ENCODE results near the gene PLEKHO2. TPM values are rescaled to one million over a fixed set of nuclear protein-coding genes. Genes with fewer than 3 reads are reported as not detected.

PLEKHO2 gene
- polyA plus RNA-seq, 3 donors = 18.1 to 21.3 (median 18.3) TPM

GRCh38 chr15:64911311-64912186 lies 69.8 kb downstream of the PLEKHO2 start, which contains the start of gene ANKDD1A:
Gene ANKDD1A, plus strand, starts transcription at chr15:64911902. Its CDS starts 29 bp downstream, at chr15:64911931.
- peak; percentile 71 for DNase-seq

GRCh38 chr15:64912379-64913325 lies 70.9 kb downstream of the PLEKHO2 start:
- no peak for DNase-seq

GRCh38 chr15:64915518-64916227 lies 74.0 kb downstream of the PLEKHO2 start:
- no peak for DNase-seq

GRCh38 chr15:64916365-64916764 lies 74.7 kb downstream of the PLEKHO2 start:
- DNase-seq = no peak

DNA sequence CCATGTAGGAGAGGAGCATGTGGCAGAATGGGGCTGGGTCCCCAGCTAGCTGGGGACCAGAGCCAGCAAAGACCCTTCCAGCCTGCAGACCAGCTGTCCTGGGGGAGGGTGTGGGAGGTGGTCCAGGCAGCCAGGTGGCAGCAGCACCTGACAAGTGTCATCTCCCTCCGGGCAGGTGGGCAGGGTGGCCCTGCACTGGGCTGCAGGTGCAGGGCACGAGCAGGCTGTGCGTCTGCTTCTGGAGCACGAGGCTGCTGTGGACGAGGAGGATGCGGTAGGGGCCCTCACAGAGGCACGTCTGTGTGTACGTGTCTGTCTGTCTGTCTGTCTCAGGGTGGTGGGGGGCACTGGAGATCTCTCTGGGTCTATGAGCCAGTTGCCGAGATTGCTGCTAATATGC lies 75.5 kb downstream of the PLEKHO2 start:
- no peak for DNase-seq

Other genes with a start within 250 kb of the PLEKHO2 start
- gene RBPMS2, start 66.3 kb upstream of the PLEKHO2 start, polyA plus RNA-seq (ENCODE audit: insufficient read length in 3 of 3) = 10 to 100 TPM; 11.1 to 13.8 (median 13.2) TPM
- 10 to 100 TPM in 2 of 3 donors, 1 to 10 TPM in 1; 8.7 to 19.8 (median 16.3) TPM for gene PIF1, start 16.3 kb upstream of the PLEKHO2 start, polyA plus RNA-seq (ENCODE audit: insufficient read length in 3 of 3)
- gene ANKDD1A, start 70.0 kb downstream of the PLEKHO2 start, polyA plus RNA-seq (ENCODE audit: insufficient read length in 3 of 3) = 1 to 10 TPM; 5.1 to 10.0 (median 7.8) TPM
- gene SPG21, start 148.0 kb downstream of the PLEKHO2 start, polyA plus RNA-seq (ENCODE audit: insufficient read length in 3 of 3) = 100 to 1,000 TPM; 103 to 115 (median 105) TPM
- 10 to 100 TPM; 11.7 to 16.9 (median 15.8) TPM for gene MTFMT, start 187.7 kb downstream of the PLEKHO2 start, polyA plus RNA-seq (ENCODE audit: insufficient read length in 3 of 3)
- 10 to 100 TPM; 10.5 to 14.1 (median 13.3) TPM for gene SLC51B, start 203.5 kb downstream of the PLEKHO2 start, polyA plus RNA-seq (ENCODE audit: insufficient read length in 3 of 3)
- gene RASL12, start 226.1 kb downstream of the PLEKHO2 start, polyA plus RNA-seq (ENCODE audit: insufficient read length in 3 of 3) = 1 to 10 TPM; 6.2 to 8.2 (median 7.2) TPM
- gene KBTBD13, start 234.8 kb downstream of the PLEKHO2 start, polyA plus RNA-seq (ENCODE audit: insufficient read length in 3 of 3) = under 1 TPM in 2 of 3 donors, not detected in 1; 0.07 to 0.09 TPM